ENCODE data around the gene MYH11. TPM values are rescaled to one million over a fixed set of nuclear protein-coding genes. Genes with fewer than 3 reads are reported as not detected.

Gene MYH11
- total RNA-seq, 1 experiment from 2014 or later: not detected

DNA sequence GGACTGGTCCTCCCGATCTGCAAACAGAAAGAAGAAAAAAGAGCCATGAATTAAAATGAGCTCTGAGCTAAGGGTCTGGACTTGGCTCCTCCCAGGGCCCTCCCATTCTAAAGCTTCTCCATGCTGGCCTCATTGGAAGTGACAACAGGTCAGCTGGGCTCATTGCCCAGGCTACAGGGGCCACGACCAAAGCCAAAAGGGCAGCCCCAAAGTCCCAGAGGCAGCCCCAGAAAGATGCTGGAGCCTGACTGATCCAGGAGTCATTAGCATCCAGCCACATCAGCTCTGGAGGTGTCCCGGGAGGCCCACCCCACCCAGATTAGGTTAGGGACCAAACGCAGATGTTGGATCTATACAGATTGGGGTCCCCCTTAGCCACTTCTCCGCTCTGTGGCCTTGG, 58.2 kb downstream of the MYH11 start:
- no peak overlapping the region for H3K4me3 Mint-ChIP-seq (ENCODE audit: unreplicated experiment)
- H3K9me3 Mint-ChIP-seq (ENCODE audit: unreplicated experiment): peaks cover 29% of the 10 kb centered on the region
- TF ChIP-seq, protein P1, sequence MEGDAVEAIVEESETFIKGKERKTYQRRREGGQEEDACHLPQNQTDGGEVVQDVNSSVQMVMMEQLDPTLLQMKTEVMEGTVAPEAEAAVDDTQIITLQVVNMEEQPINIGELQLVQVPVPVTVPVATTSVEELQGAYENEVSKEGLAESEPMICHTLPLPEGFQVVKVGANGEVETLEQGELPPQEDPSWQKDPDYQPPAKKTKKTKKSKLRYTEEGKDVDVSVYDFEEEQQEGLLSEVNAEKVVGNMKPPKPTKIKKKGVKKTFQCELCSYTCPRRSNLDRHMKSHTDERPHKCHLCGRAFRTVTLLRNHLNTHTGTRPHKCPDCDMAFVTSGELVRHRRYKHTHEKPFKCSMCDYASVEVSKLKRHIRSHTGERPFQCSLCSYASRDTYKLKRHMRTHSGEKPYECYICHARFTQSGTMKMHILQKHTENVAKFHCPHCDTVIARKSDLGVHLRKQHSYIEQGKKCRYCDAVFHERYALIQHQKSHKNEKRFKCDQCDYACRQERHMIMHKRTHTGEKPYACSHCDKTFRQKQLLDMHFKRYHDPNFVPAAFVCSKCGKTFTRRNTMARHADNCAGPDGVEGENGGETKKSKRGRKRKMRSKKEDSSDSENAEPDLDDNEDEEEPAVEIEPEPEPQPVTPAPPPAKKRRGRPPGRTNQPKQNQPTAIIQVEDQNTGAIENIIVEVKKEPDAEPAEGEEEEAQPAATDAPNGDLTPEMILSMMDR (IDR thresholded peaks at IDR 0.05; ENCODE audit: unreplicated experiment): no peak
- no peak for DNase-seq (ENCODE audit: unreplicated experiment)
- intact Hi-C loops (cut with micrococcal nuclease): no loop called here
- CTCF ChIA-PET: interaction anchor here (1.2 kb wide), 1 partner anchor 11 kb away, joined by 3 read pairs; no protein-coding TSS in a partner anchor
- H3K27ac Mint-ChIP-seq (ENCODE audit: low read depth, unreplicated experiment): no peak overlapping the region
- no peaks in the 10 kb centered on the region for H3K36me3 Mint-ChIP-seq (ENCODE audit: insufficient read depth, unreplicated experiment)
- no TSS peak for BruUV-seq (replicated peaks)
- POLR2A ChIA-PET: no interaction called here
- H3K27me3 Mint-ChIP-seq (ENCODE audit: insufficient read depth, unreplicated experiment): peaks cover 47% of the 10 kb centered on the region
- no peaks in the 10 kb centered on the region for H3K4me1 Mint-ChIP-seq (ENCODE audit: insufficient read depth, unreplicated experiment)

DNA sequence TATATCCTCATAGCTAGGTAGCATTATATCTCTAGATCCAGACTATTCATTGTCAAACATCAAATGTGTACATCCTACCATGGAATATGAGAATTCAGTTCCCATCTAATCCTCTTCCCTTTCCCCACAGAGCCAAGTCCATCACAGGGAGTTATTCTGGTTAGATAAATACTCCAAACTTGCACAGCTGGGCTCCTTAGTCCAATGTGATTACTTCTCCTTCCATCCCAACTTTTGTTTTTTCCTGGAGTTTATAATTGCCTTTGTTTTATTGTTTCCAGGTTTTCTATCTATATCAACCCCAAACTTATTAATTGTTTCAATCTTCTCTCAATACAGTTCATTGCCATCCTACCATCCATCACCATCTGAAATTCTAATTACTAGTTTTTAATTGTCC, 59.9 kb downstream of the MYH11 start:
- Mint-ChIP-seq H3K27me3 (ENCODE audit: insufficient read depth, unreplicated experiment) (peaks cover 47% of the 10 kb centered on the region), H3K27ac (ENCODE audit: low read depth, unreplicated experiment) (no peak overlapping the region), H3K9me3 (ENCODE audit: unreplicated experiment) (peaks cover 29% of the 10 kb centered on the region), H3K4me3 (ENCODE audit: unreplicated experiment) (no peak overlapping the region), H3K4me1 (ENCODE audit: insufficient read depth, unreplicated experiment) (no peaks in the 10 kb centered on the region), H3K36me3 (ENCODE audit: insufficient read depth, unreplicated experiment) (no peaks in the 10 kb centered on the region)
- BruUV-seq (replicated peaks): no TSS peak
- ChIA-PET POLR2A (no interaction called here), CTCF (interaction anchor here (0.8 to 1.3 kb wide), 4 partner anchors 9 to 389 kb away, joined by 3 to 5 read pairs (median 4); no protein-coding TSS in a partner anchor)
- DNase-seq (ENCODE audit: unreplicated experiment): no peak
- TF ChIP-seq, protein P1 (IDR thresholded peaks at IDR 0.05; ENCODE audit: unreplicated experiment): no peak
- intact Hi-C loops (cut with micrococcal nuclease): no loop called here

DNA sequence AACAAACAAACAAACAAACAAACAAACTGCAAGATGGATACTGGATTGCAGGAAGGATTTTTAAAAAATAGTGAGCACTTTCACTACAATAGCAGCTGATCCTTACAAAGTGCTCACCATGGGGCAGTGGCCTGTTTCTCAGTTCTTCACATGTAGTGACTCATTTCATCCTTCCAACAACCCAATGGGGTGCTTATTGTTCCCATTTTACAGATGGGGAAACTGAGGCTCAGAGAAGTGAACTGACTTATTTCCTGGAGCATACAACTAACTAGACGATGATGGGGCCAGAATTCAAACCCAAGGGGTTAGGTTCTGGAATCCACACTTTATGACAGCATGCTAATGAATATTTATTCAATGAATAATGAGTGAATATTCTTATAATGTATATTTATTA, 61.2 kb downstream of the MYH11 start:
- H3K27me3 Mint-ChIP-seq (ENCODE audit: insufficient read depth, unreplicated experiment): peaks cover 46% of the 10 kb centered on the region
- H3K4me1 Mint-ChIP-seq (ENCODE audit: insufficient read depth, unreplicated experiment): no peaks in the 10 kb centered on the region
- no peak overlapping the region for H3K4me3 Mint-ChIP-seq (ENCODE audit: unreplicated experiment)
- no peak overlapping the region for H3K27ac Mint-ChIP-seq (ENCODE audit: low read depth, unreplicated experiment)
- CTCF ChIA-PET: interaction anchor here (1.2 to 1.3 kb wide), 2 partner anchors 7 to 390 kb away, joined by 3 to 5 read pairs; no protein-coding TSS in a partner anchor
- no peaks in the 10 kb centered on the region for H3K36me3 Mint-ChIP-seq (ENCODE audit: insufficient read depth, unreplicated experiment)
- peaks cover 29% of the 10 kb centered on the region for H3K9me3 Mint-ChIP-seq (ENCODE audit: unreplicated experiment)
- TF ChIP-seq, protein P1 (IDR thresholded peaks at IDR 0.05; ENCODE audit: unreplicated experiment): no peak
- intact Hi-C loops (cut with micrococcal nuclease): no loop called here
- POLR2A ChIA-PET: no interaction called here
- BruUV-seq (replicated peaks): no TSS peak
- no peak for DNase-seq (ENCODE audit: unreplicated experiment)

DNA sequence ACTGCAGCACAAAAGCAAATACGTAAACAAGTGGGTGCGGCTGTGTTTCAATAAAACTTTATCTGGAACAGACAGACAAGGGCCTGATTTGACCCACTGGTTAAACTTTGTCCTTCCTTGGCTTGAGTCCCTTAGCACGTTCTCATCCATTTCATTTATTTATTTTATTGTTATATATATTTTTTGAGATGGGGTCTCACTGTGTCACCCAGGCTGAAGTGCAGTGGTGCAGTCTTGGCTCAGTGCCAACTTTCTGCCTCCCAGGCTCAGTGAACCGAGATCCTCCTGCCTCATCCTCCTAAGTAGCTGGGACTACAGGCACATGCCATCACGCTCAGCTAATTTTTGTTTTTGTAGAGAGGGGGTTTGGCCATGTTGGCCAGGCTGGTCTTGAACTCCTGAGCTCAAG, 64.3 kb downstream of the MYH11 start:
- no peaks in the 10 kb centered on the region for H3K36me3 Mint-ChIP-seq (ENCODE audit: insufficient read depth, unreplicated experiment)
- H3K4me3 Mint-ChIP-seq (ENCODE audit: unreplicated experiment): no peak overlapping the region
- POLR2A ChIA-PET: interaction anchor here (0.6 to 1.2 kb wide), 2 partner anchors 24 to 86 kb away, joined by 3 to 4 read pairs; no protein-coding TSS in a partner anchor
- TF ChIP-seq, protein P1 (IDR thresholded peaks at IDR 0.05; ENCODE audit: unreplicated experiment): no peak
- no peaks in the 10 kb centered on the region for H3K4me1 Mint-ChIP-seq (ENCODE audit: insufficient read depth, unreplicated experiment)
- no TSS peak for BruUV-seq (replicated peaks)
- H3K27me3 Mint-ChIP-seq (ENCODE audit: insufficient read depth, unreplicated experiment): peaks cover 32% of the 10 kb centered on the region
- H3K9me3 Mint-ChIP-seq (ENCODE audit: unreplicated experiment): peaks cover 14% of the 10 kb centered on the region
- H3K27ac Mint-ChIP-seq (ENCODE audit: low read depth, unreplicated experiment): no peak overlapping the region
- CTCF ChIA-PET: interaction anchor here (0.6 to 2.3 kb wide), 8 partner anchors 9 to 36 kb away, joined by 3 to 6 read pairs (median 3); no protein-coding TSS in a partner anchor
- intact Hi-C loops (cut with micrococcal nuclease): no loop called here
- no peak for DNase-seq (ENCODE audit: unreplicated experiment)
